ENCODE measurements around the gene CNGA4.

The CNGA4 gene

GRCh38 chr11:6224421-6224820, 14.5 kb upstream of the CNGA4 start:
- no peak overlapping the region for H3K4me3 ChIP-seq (ENCODE audit: low read depth in 1 of 2, low read length in 2 of 2)
- H3K9ac ChIP-seq (ENCODE audit: low read depth, low read length), result no peak overlapping the region
- H3K36me3 ChIP-seq (ENCODE audit: insufficient read depth, low read length), result peaks cover 47% of the 10 kb centered on the region
- ATAC-seq (ENCODE audit: insufficient read depth, low read depth), result no peak
- DNase-seq, result no peak
- no peak overlapping the region for H3K27ac ChIP-seq (ENCODE audit: low read length)
- H3K9me3 ChIP-seq (ENCODE audit: insufficient read depth, low read length, severe bottlenecking), result no peaks in the 10 kb centered on the region
- peaks cover 23% of the 10 kb centered on the region for H3K79me2 ChIP-seq (ENCODE audit: insufficient read depth, low read length)
- H3K27me3 ChIP-seq (ENCODE audit: insufficient read depth, low read length, poor library complexity), result no peaks in the 10 kb centered on the region
- H3K4me2 ChIP-seq (ENCODE audit: insufficient read depth, low read length), result no peak overlapping the region
- no peak overlapping the region for H2AFZ ChIP-seq (ENCODE audit: low read depth, low read length)
- TF ChIP-seq CTCF (IDR thresholded peaks at IDR 0.05; ENCODE audit: borderline replicate concordance, extremely low read depth, low read length, poor library complexity, severe bottlenecking) (no peak), EZH2 (IDR thresholded peaks at IDR 0.05; ENCODE audit: borderline replicate concordance, low read depth, low read length, severe bottlenecking) (no peak)
- no peaks in the 10 kb centered on the region for H3K4me1 ChIP-seq (ENCODE audit: insufficient read depth, low read length)
- peaks cover 30% of the 10 kb centered on the region; the same call in 1 of the 2 replicates for H4K20me1 ChIP-seq (ENCODE audit: insufficient read depth, low read length)

- Histone ChIP-seq H3K4me1 (ENCODE audit: insufficient read depth, low read length) (no peaks in the 10 kb centered on the region), H3K9me3 (ENCODE audit: insufficient read depth, low read length, severe bottlenecking) (no peaks in the 10 kb centered on the region), H3K36me3 (ENCODE audit: insufficient read depth, low read length) (peaks cover 41% of the 10 kb centered on the region), H2AFZ (ENCODE audit: low read depth, low read length) (no peak overlapping the region), H3K4me2 (ENCODE audit: insufficient read depth, low read length) (no peak overlapping the region), H3K27ac (ENCODE audit: low read length) (no peak overlapping the region), H3K4me3 (ENCODE audit: low read depth in 1 of 2, low read length in 2 of 2) (no peak overlapping the region), H3K9ac (ENCODE audit: low read depth, low read length) (no peak overlapping the region), H3K79me2 (ENCODE audit: insufficient read depth, low read length) (peaks cover 29% of the 10 kb centered on the region), H4K20me1 (ENCODE audit: insufficient read depth, low read length) (peaks cover 34% of the 10 kb centered on the region; the same call in 1 of the 2 replicates), H3K27me3 (ENCODE audit: insufficient read depth, low read length, poor library complexity) (no peaks in the 10 kb centered on the region)
- ATAC-seq (ENCODE audit: insufficient read depth, low read depth) (no peak), DNase-seq (no peak)
- TF ChIP-seq CTCF (IDR thresholded peaks at IDR 0.05; ENCODE audit: borderline replicate concordance, extremely low read depth, low read length, poor library complexity, severe bottlenecking), result no peak
- no peak for TF ChIP-seq EZH2 (IDR thresholded peaks at IDR 0.05; ENCODE audit: borderline replicate concordance, low read depth, low read length, severe bottlenecking)
Measured at GRCh38 chr11:6225024-6225423, 13.9 kb upstream of the CNGA4 start.

- no peak for ATAC-seq (ENCODE audit: insufficient read depth, low read depth)
- Histone ChIP-seq H3K4me1 (ENCODE audit: insufficient read depth, low read length) (no peaks in the 10 kb centered on the region), H2AFZ (ENCODE audit: low read depth, low read length) (no peak overlapping the region), H3K9me3 (ENCODE audit: insufficient read depth, low read length, severe bottlenecking) (no peaks in the 10 kb centered on the region), H3K4me2 (ENCODE audit: insufficient read depth, low read length) (no peak overlapping the region), H3K27me3 (ENCODE audit: insufficient read depth, low read length, poor library complexity) (no peaks in the 10 kb centered on the region), H3K27ac (ENCODE audit: low read length) (no peak overlapping the region), H3K79me2 (ENCODE audit: insufficient read depth, low read length) (peaks cover 37% of the 10 kb centered on the region), H3K36me3 (ENCODE audit: insufficient read depth, low read length) (peaks cover 33% of the 10 kb centered on the region), H3K9ac (ENCODE audit: low read depth, low read length) (no peak overlapping the region), H4K20me1 (ENCODE audit: insufficient read depth, low read length) (peaks cover 35% of the 10 kb centered on the region; the same call in 1 of the 2 replicates), H3K4me3 (ENCODE audit: low read depth in 1 of 2, low read length in 2 of 2) (no peak overlapping the region)
- DNase-seq, result no peak
- TF ChIP-seq EZH2 (IDR thresholded peaks at IDR 0.05; ENCODE audit: borderline replicate concordance, low read depth, low read length, severe bottlenecking) (no peak), CTCF (IDR thresholded peaks at IDR 0.05; ENCODE audit: borderline replicate concordance, extremely low read depth, low read length, poor library complexity, severe bottlenecking) (no peak)
Measured at GRCh38 chr11:6225896-6226295, 13.0 kb upstream of the CNGA4 start.

- DNase-seq (no peak), ATAC-seq (ENCODE audit: insufficient read depth, low read depth) (no peak)
- Histone ChIP-seq H3K4me1 (ENCODE audit: insufficient read depth, low read length) (peaks cover 9% of the 10 kb centered on the region), H3K79me2 (ENCODE audit: insufficient read depth, low read length) (peaks cover 62% of the 10 kb centered on the region), H3K27ac (ENCODE audit: low read length) (no peak overlapping the region), H3K9me3 (ENCODE audit: insufficient read depth, low read length, severe bottlenecking) (no peaks in the 10 kb centered on the region), H3K9ac (ENCODE audit: low read depth, low read length) (no peak overlapping the region), H3K36me3 (ENCODE audit: insufficient read depth, low read length) (peaks cover 11% of the 10 kb centered on the region), H4K20me1 (ENCODE audit: insufficient read depth, low read length) (peaks cover 40% of the 10 kb centered on the region; the same call in 1 of the 2 replicates), H3K4me2 (ENCODE audit: insufficient read depth, low read length) (no peak overlapping the region), H3K4me3 (ENCODE audit: low read depth in 1 of 2, low read length in 2 of 2) (no peak overlapping the region), H2AFZ (ENCODE audit: low read depth, low read length) (no peak overlapping the region), H3K27me3 (ENCODE audit: insufficient read depth, low read length, poor library complexity) (no peaks in the 10 kb centered on the region)
- TF ChIP-seq CTCF (IDR thresholded peaks at IDR 0.05; ENCODE audit: borderline replicate concordance, extremely low read depth, low read length, poor library complexity, severe bottlenecking), result no peak
- TF ChIP-seq EZH2 (IDR thresholded peaks at IDR 0.05; ENCODE audit: borderline replicate concordance, low read depth, low read length, severe bottlenecking), result no peak
Measured at GRCh38 chr11:6228520-6228919, 10.4 kb upstream of the CNGA4 start.
